A549 (cell line): ENCODE measurements around the gene CUX1.

Experiments
- JUN ChIP-seq, 2 experiments: fragments of >200 bp; sonication (Bioruptor Twin); formaldehyde crosslinking; IDR thresholded peaks; 2 replicates in 1 of 2; 3 replicates in 1 of 2; pipeline ENCODE4 v1.6.1; 2016 to 2017
- PHF8 ChIP-seq: fragments of 200-600 bp; sonication (generic); IDR thresholded peaks from 2 replicates; pipeline ENCODE4 v1.6.1; 2016; ENCODE audit warnings: low read depth, mild to moderate bottlenecking, antibody characterized with exemption, moderate library complexity, borderline replicate concordance
- POLR2A ChIP-seq: IDR thresholded peaks from 2 replicates; pipeline ENCODE4 v1.6.1; 2012; ENCODE audit warnings: mild to moderate bottlenecking, low read length
- RFX5 ChIP-seq: fragments of 450-650 bp; IDR thresholded peaks from 2 replicates; pipeline ENCODE4 v1.7.1; 2014; ENCODE audit warnings: antibody characterized with exemption, mild to moderate bottlenecking, moderate library complexity
- TFCP2L1 ChIP-seq: fragments of 250-450 bp; sonication (Bioruptor Pico); IDR thresholded peaks from 2 replicates; pipeline ENCODE4 v1.5.0; 2021; ENCODE audit warnings: mild to moderate bottlenecking
- TF ChIP-seq, protein P1 (sequence below): fragments of >200 bp; sonication (Bioruptor Twin); formaldehyde crosslinking; IDR thresholded peaks from 3 replicates; pipeline ENCODE4 v1.5.1; 2016

DNA sequence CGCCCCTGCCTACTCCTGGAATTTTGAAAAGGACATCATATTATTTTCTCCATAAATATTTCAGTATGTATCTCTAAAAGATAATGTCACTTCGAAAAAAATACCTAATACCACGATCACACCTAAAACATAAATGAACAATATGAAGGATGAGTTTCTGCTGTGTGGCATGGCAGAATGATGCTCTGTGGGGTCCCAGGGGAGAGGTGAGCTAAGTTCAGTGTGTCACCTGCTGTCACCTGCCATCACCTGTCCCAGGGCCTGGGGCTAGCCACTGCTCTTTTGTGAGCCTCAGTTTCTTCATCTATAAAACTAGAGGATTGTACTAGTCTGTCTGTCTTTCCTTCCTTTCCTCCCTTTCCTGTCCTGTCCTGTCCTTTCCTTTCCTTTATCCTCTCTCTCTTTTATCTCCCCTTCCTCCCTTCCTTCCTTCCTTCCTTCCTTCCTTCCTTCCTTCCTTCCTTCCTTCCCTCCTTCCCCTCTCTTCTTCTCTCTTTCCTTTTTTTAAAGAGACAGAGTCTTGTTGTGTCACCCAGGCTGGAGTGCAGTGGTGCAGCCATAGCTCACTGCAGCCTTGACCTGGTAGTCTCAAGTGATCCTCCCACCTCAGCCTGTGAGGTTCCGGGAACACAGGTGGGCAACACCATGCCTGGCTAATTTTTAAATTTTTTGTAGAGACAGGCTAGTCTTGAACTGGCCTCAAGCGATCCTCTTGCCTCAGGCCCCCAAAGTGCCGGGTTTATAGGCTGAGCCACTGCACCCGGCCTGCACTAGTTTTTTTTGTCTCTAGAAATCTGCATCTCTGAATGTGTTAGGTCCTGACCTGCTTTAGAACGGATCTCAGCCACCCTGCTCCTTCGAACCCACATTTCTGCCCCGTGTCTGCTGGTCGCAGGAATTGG, 43.1 kb downstream of the CUX1 start:
- TF ChIP-seq POLR2A (no peak), RFX5 (no peak), JUN (IDR thresholded peaks at IDR 0.05) (no peak), PHF8 (no peak), TFCP2L1 (CRISPR knock-in tag) (no peak)
- TF ChIP-seq, protein P1, sequence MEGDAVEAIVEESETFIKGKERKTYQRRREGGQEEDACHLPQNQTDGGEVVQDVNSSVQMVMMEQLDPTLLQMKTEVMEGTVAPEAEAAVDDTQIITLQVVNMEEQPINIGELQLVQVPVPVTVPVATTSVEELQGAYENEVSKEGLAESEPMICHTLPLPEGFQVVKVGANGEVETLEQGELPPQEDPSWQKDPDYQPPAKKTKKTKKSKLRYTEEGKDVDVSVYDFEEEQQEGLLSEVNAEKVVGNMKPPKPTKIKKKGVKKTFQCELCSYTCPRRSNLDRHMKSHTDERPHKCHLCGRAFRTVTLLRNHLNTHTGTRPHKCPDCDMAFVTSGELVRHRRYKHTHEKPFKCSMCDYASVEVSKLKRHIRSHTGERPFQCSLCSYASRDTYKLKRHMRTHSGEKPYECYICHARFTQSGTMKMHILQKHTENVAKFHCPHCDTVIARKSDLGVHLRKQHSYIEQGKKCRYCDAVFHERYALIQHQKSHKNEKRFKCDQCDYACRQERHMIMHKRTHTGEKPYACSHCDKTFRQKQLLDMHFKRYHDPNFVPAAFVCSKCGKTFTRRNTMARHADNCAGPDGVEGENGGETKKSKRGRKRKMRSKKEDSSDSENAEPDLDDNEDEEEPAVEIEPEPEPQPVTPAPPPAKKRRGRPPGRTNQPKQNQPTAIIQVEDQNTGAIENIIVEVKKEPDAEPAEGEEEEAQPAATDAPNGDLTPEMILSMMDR, result no peak
